ENCODE data around the gene SYNE2. TPM values are rescaled to one million over a fixed set of nuclear protein-coding genes. Genes with fewer than 3 reads are reported as not detected.
"Not testable (repeated sequence)": the region's sequence is repeated elsewhere in the genome, so short reads cannot be mapped to it uniquely, and the experiment has no call there.

Gene SYNE2
- total RNA-seq, 1 experiment from 2014 or later: 22.2 TPM

DNA sequence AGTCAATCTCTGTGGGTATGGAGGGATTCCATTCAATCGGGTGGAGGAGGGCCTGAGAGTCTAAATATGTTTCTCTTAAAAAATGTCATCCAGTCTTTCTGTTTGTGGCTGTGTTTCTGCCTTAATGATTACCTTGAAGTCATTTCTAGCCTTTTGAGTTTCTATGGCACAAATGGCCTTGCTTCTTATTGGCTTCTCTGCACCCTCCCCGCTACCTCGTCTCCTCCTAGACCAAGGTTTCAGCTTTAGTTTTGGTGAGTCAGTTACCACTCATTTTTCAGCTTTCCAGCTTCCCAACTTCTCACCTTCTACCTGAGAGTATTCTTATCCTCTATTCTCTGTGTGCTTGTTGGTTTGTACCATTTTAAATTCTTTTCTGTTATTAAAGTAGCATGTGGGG is 159.2 kb downstream of the SYNE2 start:
- DNase-seq (ENCODE audit: low read depth): no peak

GRCh38 chr14:64012720-64013119 is 159.9 kb downstream of the SYNE2 start:
- no peak for DNase-seq (ENCODE audit: low read depth)

DNA sequence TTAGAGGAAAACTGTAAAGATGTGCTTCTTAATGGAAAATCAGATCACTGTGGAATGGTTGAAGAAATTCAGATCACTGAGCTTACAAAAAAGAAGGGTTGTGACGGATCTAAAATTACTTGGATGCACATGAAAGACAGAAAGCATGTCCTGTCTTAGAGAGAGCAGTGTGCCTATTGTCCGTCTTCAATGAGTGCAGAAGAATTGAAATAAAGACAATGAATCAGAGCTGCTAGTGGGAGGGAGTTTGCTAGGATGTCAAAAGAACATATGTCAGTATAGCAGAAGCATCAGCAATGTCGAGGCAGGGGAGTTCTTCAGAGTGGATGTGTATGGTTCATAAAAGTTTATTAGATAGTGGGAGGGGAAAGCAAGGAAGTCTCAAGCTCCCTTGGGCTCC is 172.7 kb downstream of the SYNE2 start:
- no peak for DNase-seq (ENCODE audit: low read depth)

DNA sequence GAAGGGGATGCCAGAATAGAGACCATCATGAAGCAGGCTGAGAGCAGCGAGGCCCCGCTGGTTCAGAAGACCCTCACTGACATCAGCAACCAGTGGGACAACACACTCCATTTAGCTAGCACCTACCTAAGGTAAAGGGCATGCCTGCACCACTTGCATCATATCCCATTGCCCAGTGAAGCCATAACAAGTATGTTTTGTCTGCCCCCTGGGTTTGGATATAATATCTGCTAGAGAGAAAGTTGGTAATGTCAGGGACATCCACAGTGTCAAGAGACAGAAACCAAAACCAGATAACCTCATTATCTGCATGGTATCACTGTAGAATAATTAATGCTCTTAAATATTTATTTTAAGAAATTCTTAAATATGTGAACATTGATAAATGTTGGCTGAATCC is 173.8 kb downstream of the SYNE2 start:
- DNase-seq (ENCODE audit: low read depth): no peak

DNA sequence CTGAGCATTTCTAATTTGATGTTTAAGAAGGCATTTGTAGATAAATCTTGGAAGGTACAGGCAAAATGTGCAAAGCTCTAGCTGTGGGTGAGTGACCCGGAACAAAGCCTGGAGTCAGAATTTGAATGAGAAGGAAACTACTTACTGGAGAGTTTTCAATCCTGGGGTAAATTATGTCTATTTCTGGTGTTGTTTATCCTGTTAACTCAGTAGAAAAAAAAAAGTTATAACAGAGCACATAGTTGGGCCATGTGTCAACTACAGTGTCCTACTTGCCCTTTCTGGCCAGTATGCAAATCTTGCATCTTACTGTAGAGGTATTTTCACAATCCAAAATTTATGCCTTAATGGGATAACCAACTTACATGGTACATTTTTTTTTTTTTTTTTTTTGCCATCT is 182.3 kb downstream of the SYNE2 start:
- no peak for DNase-seq (ENCODE audit: low read depth)

- DNase-seq (ENCODE audit: low read depth): not testable (repeated sequence)
Observed at GRCh38 chr14:64037869-64038745, 185.3 kb downstream of the SYNE2 start.

DNA sequence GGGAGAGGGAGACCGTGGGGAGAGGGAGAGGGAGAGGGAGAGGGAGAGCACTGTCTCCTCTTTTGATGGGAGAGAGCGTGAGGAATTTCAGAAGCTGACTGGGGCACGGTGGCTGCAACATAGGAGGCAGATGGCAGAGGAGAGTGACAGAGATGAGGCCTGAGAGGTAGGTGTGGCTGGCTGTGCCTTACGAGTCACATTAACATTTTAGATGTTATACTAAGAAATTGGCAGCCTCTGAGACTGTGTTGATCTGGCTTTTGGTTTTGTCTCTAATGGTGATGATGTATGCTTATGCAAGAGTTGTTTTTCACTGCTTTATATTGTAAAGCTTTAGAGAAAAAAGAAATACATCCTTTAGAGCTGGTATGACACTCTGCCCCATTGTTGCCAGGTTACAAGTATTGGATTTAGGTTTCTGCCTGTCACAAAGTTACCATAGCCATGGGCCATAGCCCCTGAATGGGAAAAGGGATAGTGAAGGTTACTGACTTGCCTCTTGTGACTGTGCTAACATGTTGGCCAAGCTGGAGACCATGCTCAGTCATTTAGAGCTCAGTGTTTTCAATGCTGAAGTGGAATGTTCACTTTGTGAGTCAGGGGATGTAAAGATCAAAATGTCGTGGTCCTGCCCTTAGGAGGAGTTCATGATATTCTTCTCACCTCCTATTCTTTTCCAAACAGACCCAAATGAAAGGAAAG is 186.2 kb downstream of the SYNE2 start:
- no peak for DNase-seq (ENCODE audit: low read depth)

GRCh38 chr14:64040044-64040443 is 187.2 kb downstream of the SYNE2 start:
- no peak for DNase-seq (ENCODE audit: low read depth)

GRCh38 chr14:64043296-64043695 is 190.5 kb downstream of the SYNE2 start:
- DNase-seq (ENCODE audit: low read depth): not testable (repeated sequence)

- no peak for DNase-seq (ENCODE audit: low read depth)
Observed at GRCh38 chr14:64045091-64045490, 192.3 kb downstream of the SYNE2 start.

- DNase-seq (ENCODE audit: low read depth): no peak
Observed at GRCh38 chr14:64049616-64050381, 197.0 kb downstream of the SYNE2 start.

GRCh38 chr14:64053694-64054669 is 201.2 kb downstream of the SYNE2 start:
- DNase-seq (ENCODE audit: low read depth): peak; percentile 26

GRCh38 chr14:64059454-64060198 is 206.8 kb downstream of the SYNE2 start:
- no peak for DNase-seq (ENCODE audit: low read depth)

- DNase-seq (ENCODE audit: low read depth): no peak
Observed at GRCh38 chr14:64060199-64060545, 207.4 kb downstream of the SYNE2 start.

DNA sequence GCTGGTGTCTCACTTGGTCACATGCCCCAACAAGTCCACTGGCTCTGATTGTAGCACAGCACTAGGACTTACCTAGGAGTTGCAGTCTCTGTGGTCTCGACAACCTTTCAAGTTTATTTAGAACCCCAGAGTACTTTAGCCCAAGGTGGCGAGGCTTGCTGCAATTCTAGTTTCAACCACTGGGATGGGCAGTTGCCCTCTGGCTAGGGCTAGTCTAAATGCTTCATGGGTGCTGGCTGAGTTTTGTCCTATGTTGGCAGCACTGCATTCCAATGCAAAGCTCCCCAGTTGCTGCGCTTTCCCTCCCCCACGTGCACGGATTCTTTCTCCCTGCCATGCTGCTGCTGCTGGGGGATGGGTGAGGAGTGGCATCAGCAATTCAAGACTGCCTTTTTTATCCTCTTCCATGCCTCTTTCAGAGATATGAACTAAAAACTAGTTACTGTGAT is 207.9 kb downstream of the SYNE2 start:
- peak; percentile 26 for DNase-seq (ENCODE audit: low read depth)

DNA sequence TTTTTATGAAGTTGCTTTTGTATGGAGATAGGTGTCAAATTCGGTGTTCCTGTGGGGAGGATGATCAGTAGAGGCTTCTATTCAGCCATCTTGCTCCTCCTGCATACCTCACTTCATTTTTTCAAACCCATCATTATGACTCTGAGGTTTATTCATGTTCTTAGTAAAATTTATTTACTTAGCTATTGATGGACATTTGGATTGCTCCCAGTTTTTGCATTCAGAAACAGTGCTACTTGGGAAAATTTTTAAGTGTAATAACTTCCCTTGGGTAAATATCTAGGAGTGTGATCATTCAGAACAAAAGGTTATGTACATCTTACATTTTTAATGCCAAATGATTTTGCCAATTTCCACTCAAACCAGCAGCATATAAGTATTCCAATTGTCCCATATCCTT is 208.3 kb downstream of the SYNE2 start:
- DNase-seq (ENCODE audit: low read depth): no peak

DNA sequence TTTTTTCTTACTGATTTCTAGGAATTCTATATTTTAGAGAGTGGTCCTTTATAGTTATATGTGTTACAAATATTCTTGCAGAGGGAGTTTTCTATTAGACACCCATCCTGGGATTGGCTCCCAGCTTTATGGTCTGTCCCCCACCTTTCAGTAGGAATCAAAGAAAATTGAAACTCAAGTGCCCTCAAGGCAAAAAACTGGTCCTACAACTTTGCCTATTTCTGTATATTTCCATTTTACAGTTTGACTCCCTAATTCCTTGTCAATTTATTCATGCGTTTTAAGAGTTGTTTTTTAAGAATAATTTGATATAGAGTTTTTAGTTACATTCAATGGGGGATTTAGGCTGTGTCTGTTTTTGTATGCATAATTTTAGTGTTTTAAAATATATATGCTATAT is 208.9 kb downstream of the SYNE2 start:
- DNase-seq (ENCODE audit: low read depth): no peak

- DNase-seq (ENCODE audit: low read depth): no peak
Observed at GRCh38 chr14:64062381-64063115, 209.7 kb downstream of the SYNE2 start.

DNA sequence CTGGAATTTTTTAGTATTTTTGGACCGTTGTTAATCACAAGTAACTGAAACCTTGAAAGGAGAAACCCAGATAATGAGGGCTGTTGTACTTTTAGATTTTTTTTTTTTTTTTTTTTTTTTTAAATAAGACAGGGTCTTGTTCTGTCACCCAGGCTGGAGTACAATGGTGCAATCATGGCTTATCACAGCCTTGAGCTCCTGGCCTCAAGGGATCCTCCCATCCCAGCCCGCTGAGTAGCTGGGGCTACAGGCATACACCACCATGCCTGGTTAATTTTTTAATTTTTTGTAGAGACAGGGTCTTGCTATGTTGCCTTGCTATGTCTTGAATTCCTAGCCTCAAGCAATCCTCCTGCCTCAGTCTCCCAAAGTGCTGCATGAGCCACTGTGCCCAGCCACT is 211.6 kb downstream of the SYNE2 start:
- no peak for DNase-seq (ENCODE audit: low read depth)

Data from RPMI7951 (cell line).